Loucy (cell line): ENCODE data around the gene CLIC6.

Source experiments
- H2AFZ ChIP-seq: fragments of 200-600 bp; sonication (generic); 2 replicates; pipeline ENCODE4 v1.6.0; 2016; ENCODE audit warnings: antibody characterized with exemption, mild to moderate bottlenecking, low read length, moderate library complexity
- H3F3A ChIP-seq: fragments of 200-600 bp; 2 replicates; pipeline ENCODE4 v1.6.0; 2016; ENCODE audit warnings: antibody characterized with exemption, low read depth, mild to moderate bottlenecking
- H3K27me3 ChIP-seq: fragments of 200-600 bp; sonication (generic); 2 replicates; pipeline ENCODE4 v1.6.1; 2014; ENCODE audit warnings: low read length, mild to moderate bottlenecking; ENCODE audit not compliant: insufficient read depth, poor library complexity, severe bottlenecking
- H3K36me3 ChIP-seq: fragments of 200-600 bp; sonication (generic); 2 replicates; pipeline ENCODE4 v1.6.1; 2016; ENCODE audit warnings: low read length; ENCODE audit not compliant: insufficient read depth
- H3K4me1 ChIP-seq: fragments of 200-600 bp; sonication (generic); 2 replicates; pipeline ENCODE4 v1.5.1; 2014; ENCODE audit warnings: low read length, mild to moderate bottlenecking; ENCODE audit not compliant: insufficient read depth, poor library complexity, severe bottlenecking
- H3K4me2 ChIP-seq: fragments of 200-600 bp; sonication (generic); 2 replicates; pipeline ENCODE4 v1.6.0; 2014; ENCODE audit warnings: antibody characterized with exemption, low read length, low read depth, mild to moderate bottlenecking; ENCODE audit not compliant: poor library complexity, severe bottlenecking
- H3K4me3 ChIP-seq: fragments of 200-600 bp; sonication (generic); 2 replicates; pipeline ENCODE4 v1.5.1; 2014; ENCODE audit warnings: low read length, mild to moderate bottlenecking, mixed read lengths; ENCODE audit not compliant: poor library complexity, severe bottlenecking
- H3K79me2 ChIP-seq: fragments of 200-600 bp; sonication (generic); 2 replicates; pipeline ENCODE4 v1.6.1; 2014; ENCODE audit warnings: low read length; ENCODE audit not compliant: insufficient read depth
- H3K9ac ChIP-seq: fragments of 200-600 bp; sonication (generic); 2 replicates; pipeline ENCODE4 v1.6.0; 2014; ENCODE audit warnings: mild to moderate bottlenecking, low read depth, low read length, moderate library complexity; ENCODE audit not compliant: poor library complexity, severe bottlenecking
- H3K9me2 ChIP-seq: fragments of 200-600 bp; sonication (generic); replicated peaks from 2 replicates; pipeline ENCODE4 v1.6.1; 2016; ENCODE audit warnings: low read depth, low read length, mixed read lengths
- H3K9me3 ChIP-seq: fragments of 200-600 bp; sonication (generic); 2 replicates; pipeline ENCODE4 v1.6.1; 2014; ENCODE audit warnings: mild to moderate bottlenecking, antibody characterized with exemption, low read length, low read depth; ENCODE audit not compliant: insufficient read depth
- H4K20me1 ChIP-seq: fragments of 200-600 bp; sonication (generic); 2 replicates; pipeline ENCODE4 v1.6.0; 2014; ENCODE audit warnings: antibody characterized with exemption, low read length, mild to moderate bottlenecking; ENCODE audit not compliant: insufficient read depth, poor library complexity, severe bottlenecking
- CTCF ChIP-seq: fragments of 200-600 bp; sonication (generic); conservative IDR thresholded peaks from 2 replicates; pipeline ENCODE4 v1.5.1; 2014; ENCODE audit warnings: mild to moderate bottlenecking, antibody characterized with exemption, low read length
- EZH2phosphoT487 ChIP-seq: fragments of 200-600 bp; IDR thresholded peaks from 2 replicates; pipeline ENCODE4 v1.6.1; 2018; ENCODE audit warnings: antibody characterized with exemption, mild to moderate bottlenecking, moderate library complexity, borderline replicate concordance

Gene CLIC6

GRCh38 chr21:34754690-34755647 is 86.2 kb downstream of the CLIC6 start:
- Histone ChIP-seq H3K79me2 (no peaks in the 10 kb centered on the region), H3K27me3 (no peaks in the 10 kb centered on the region), H3K4me1 (no peaks in the 10 kb centered on the region)

DNA sequence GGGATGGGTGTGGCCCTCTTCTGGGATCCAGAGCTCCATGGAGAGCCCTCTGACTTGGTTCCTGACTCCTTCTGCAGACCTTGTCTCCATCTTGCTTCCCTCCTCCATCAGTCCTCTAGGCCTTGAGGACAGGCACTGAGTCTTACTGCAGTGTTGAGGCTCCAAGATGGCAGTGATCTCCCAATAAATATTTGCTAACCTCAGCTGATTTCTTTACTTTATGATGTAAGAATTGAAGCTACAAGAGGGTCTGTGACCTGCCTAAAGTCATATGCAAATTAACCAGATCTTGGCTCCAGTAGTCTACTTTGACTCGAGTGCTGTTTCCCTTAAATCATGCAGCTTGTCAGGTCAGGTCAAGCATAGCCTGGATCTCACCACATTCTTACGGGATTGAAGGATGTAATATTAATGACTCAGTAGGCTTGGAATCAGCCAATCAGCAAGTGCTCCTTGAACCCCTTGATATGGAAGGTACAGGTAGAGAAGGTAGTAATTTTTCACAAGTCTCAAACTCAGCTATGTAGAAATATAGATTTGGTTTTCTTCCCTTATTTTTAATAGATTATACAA is 93.0 kb downstream of the CLIC6 start:
- H3K36me3 ChIP-seq = no peaks in the 10 kb centered on the region
- H3K4me2 ChIP-seq = no peak overlapping the region
- no peaks in the 10 kb centered on the region for H3K4me1 ChIP-seq
- no peak overlapping the region for H2AFZ ChIP-seq
- H3K9ac ChIP-seq = no peak overlapping the region
- H3K27me3 ChIP-seq = no peaks in the 10 kb centered on the region
- no peaks in the 10 kb centered on the region for H3K9me2 ChIP-seq
- no peaks in the 10 kb centered on the region for H3F3A ChIP-seq
- no peaks in the 10 kb centered on the region for H3K79me2 ChIP-seq
- H3K4me3 ChIP-seq = no peak overlapping the region
- H3K9me3 ChIP-seq = peaks cover 4% of the 10 kb centered on the region; the same call in 1 of the 2 replicates
- TF ChIP-seq CTCF = no peak
- TF ChIP-seq EZH2phosphoT487 = no peak
- no peaks in the 10 kb centered on the region for H4K20me1 ChIP-seq

More at GRCh38 chr21:34754690-34755647, 86.2 kb downstream of the CLIC6 start:
- Histone ChIP-seq H3K9me3 (no peaks in the 10 kb centered on the region), H4K20me1 (no peaks in the 10 kb centered on the region), H3K4me2 (no peak overlapping the region), H3K36me3 (no peaks in the 10 kb centered on the region), H2AFZ (no peak overlapping the region), H3K4me3 (no peak overlapping the region), H3K9ac (no peak overlapping the region), H3K9me2 (no peaks in the 10 kb centered on the region), H3F3A (no peaks in the 10 kb centered on the region)
- TF ChIP-seq EZH2phosphoT487 (no peak), CTCF (no peak)

DNA sequence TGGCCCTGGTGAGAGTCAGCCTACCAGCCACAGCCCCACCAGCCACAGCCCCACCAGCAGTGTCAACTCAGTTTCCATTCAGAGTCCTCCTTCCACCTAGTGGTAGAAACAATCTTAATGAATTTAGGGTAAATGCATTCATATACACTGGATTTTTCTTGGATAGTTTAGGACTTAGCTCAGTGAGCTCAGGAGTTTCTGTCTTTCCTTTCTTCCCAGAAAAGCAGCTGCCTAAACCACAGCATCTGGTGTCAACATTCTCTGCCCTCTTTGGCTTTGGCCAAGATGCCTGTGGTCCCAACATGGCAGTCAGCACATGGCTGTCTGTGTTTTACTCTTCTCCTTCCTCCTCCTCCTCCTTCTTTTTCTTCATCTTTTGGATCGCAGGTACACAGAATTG is 94.0 kb downstream of the CLIC6 start:
- Histone ChIP-seq H2AFZ (no peak overlapping the region), H3K4me2 (no peak overlapping the region), H3K9me2 (no peaks in the 10 kb centered on the region), H3K9ac (no peak overlapping the region), H3K9me3 (peaks cover 4% of the 10 kb centered on the region; the same call in 1 of the 2 replicates), H3K36me3 (no peaks in the 10 kb centered on the region), H3F3A (no peaks in the 10 kb centered on the region), H4K20me1 (no peaks in the 10 kb centered on the region), H3K27me3 (no peaks in the 10 kb centered on the region), H3K4me3 (no peak overlapping the region), H3K79me2 (no peaks in the 10 kb centered on the region), H3K4me1 (no peaks in the 10 kb centered on the region)
- TF ChIP-seq EZH2phosphoT487 (no peak), CTCF (peak; percentile 32)
